Stimulated activated naive CD8-positive, alpha-beta T cell treated with anti-CD3 and anti-CD28 coated beads, Interleukin-15, amount 100 ng/mL, for 72 hours (primary cell): ENCODE measurements around the gene HSBP1.

Experiments
- ATAC-seq: fragments of 150-1000 bp; cut with Tn5 transposase; 2 replicates; pipeline ENCODE4 v1.10.0; 2021; ENCODE audit warnings: mild to moderate bottlenecking, moderate library complexity
- DNase-seq, 2 donors: peaks; one replicate each; pipeline ENCODE4 v3.0.0; 2021 to 2022
- H3K27ac Mint-ChIP-seq, 2 donors: one replicate each; pipeline ENCODE4 v1.8.0; 2022; ENCODE audit warnings: mild to moderate bottlenecking in 2 of 2, mixed read lengths in 2 of 2, moderate library complexity in 2 of 2
- H3K27me3 Mint-ChIP-seq: one replicate; pipeline ENCODE4 v1.8.0; 2022; ENCODE audit warnings: mixed read lengths
- H3K4me1 Mint-ChIP-seq: one replicate; pipeline ENCODE4 v1.8.0; 2022; ENCODE audit warnings: mild to moderate bottlenecking, mixed read lengths
- H3K4me3 Mint-ChIP-seq, 2 donors: one replicate each; pipeline ENCODE4 v1.8.0; 2022; ENCODE audit warnings: mild to moderate bottlenecking in 2 of 2, mixed read lengths in 2 of 2, moderate library complexity in 1 of 2
- H3K9me3 Mint-ChIP-seq, 2 donors: one replicate each; pipeline ENCODE4 v1.8.0; 2022; ENCODE audit warnings: mixed read lengths in 2 of 2

Gene HSBP1

DNA sequence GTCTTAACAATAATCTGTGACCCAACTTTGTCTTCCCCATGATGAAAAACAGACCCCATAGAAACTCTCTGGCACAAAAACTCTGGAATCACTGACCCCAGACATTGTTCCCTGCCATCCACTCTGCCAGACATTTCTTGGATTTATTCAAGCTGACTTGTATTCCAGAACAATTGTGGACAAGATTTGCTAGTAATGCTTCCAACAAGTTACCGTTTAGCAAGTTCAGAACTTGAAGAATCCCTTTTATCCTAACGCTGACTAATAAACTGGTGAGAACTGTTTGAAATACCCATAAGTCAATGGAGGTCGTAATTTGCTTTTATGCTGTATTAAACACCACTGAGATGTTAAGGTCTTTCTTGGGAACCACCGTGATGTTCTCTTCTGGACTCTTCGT lies 10.5 kb downstream of the HSBP1 start:
- Mint-ChIP-seq H3K27ac (no peak overlapping the region), H3K9me3 (no peaks in the 10 kb centered on the region), H3K4me3 (no peak overlapping the region)

DNA sequence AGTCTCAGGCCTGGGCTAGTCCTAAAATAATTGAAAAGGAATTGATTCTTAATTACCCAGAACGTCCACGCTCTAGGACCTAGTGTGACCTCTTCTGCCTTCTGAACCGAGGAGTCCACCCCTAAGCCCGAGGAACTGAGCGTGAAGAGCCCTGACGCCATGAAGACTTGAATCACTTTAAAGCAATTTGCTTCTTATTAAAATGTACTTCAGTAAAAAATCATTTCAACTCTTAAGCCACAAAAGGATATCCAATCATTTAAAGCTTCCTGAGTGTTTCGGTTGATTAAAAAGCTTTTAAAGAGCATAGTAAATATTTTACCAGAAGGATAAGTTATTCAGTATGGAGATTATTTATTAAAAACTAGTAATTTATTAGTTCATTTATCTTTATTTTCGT lies 11.6 kb downstream of the HSBP1 start:
- H3K27ac Mint-ChIP-seq: no peak overlapping the region
- no peaks in the 10 kb centered on the region for H3K9me3 Mint-ChIP-seq
- ATAC-seq (no peak), DNase-seq (no peak)
- peaks cover 6% of the 10 kb centered on the region for H3K4me1 Mint-ChIP-seq
- H3K27me3 Mint-ChIP-seq: peaks cover 8% of the 10 kb centered on the region
- H3K4me3 Mint-ChIP-seq: no peak overlapping the region

More for the DNA sequence above, 10.5 kb downstream of the HSBP1 start:
- DNase-seq (no peak), ATAC-seq (no peak)
- Mint-ChIP-seq H3K27me3 (peaks cover 8% of the 10 kb centered on the region), H3K4me1 (peaks cover 6% of the 10 kb centered on the region)

DNA sequence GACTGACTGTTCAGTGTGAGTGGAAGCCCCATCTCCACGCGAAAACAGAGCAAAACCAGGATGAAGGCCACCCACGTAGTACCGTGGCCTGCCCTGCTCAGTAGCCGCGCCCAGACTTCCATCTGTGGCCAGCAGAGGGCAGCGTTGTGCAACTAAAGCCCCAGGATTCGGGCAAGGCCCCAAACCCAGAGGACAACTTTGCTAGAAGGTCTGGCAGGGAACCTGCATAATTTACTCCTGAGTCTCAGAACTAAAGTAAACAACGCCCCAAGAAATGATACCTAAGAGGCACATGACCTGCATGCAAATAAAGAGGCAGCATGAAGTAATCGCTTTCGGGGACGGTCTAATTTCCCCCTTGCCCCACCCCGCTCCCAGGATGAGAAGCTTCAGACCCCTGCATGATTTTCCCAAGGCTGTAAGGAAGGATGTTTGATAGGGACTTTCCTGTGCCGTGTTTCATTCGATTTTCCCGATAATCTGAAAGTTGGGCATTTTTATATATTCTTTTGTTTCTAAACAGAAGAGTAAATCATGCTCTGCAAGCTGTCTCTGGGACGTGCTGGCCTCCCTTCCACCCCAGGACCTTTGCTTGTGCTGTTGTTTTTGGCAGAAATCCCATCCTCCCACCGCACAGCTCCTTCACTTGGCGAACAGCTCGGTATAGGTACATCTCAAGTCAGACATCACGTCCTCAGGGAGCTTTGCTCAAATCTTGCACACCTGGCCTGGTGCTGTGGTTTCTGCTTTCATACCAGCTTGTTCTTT lies 18.6 kb downstream of the HSBP1 start:
- H3K27ac Mint-ChIP-seq: no peak overlapping the region
- H3K4me3 Mint-ChIP-seq: no peak overlapping the region
- peaks cover 13% of the 10 kb centered on the region for H3K4me1 Mint-ChIP-seq
- DNase-seq (peak; percentile 77 to 78), ATAC-seq (peak; percentile 92)
- H3K9me3 Mint-ChIP-seq: no peaks in the 10 kb centered on the region
- peaks cover 8% of the 10 kb centered on the region for H3K27me3 Mint-ChIP-seq

DNA sequence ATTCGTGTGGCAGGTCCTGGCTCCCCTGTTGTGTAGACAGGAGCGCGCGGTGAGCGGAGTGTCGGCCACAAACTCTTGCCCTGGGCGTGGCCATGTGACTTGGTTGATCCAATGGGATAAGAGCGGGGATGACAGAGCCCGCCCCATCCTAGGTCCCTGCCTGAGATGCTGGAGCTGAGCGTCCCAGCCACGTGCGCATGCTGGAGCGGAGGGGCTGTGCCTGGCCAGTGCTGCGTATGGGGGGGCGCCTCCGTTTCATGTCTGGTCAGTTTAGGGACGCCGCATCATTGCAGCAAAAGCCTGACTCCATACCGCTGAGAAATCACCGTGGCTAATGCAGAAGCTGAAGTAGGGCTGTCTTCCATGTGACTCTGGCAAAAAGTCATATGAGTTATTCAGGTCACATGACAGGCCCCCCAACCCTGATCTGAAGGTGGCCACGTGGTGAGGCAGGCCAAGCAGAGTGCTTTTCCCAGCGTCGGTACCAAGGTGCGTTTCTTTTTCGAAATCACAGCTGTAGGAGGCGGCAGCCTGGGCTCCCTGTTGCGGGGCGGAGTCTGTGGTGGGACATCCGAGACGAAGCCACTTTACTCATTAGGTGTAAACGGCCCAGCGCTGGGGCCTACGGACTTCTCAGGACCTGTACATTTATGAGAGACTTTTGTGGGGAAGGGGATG lies 22.5 kb downstream of the HSBP1 start:
- peaks cover 17% of the 10 kb centered on the region for H3K27me3 Mint-ChIP-seq
- ATAC-seq: no peak

DNA sequence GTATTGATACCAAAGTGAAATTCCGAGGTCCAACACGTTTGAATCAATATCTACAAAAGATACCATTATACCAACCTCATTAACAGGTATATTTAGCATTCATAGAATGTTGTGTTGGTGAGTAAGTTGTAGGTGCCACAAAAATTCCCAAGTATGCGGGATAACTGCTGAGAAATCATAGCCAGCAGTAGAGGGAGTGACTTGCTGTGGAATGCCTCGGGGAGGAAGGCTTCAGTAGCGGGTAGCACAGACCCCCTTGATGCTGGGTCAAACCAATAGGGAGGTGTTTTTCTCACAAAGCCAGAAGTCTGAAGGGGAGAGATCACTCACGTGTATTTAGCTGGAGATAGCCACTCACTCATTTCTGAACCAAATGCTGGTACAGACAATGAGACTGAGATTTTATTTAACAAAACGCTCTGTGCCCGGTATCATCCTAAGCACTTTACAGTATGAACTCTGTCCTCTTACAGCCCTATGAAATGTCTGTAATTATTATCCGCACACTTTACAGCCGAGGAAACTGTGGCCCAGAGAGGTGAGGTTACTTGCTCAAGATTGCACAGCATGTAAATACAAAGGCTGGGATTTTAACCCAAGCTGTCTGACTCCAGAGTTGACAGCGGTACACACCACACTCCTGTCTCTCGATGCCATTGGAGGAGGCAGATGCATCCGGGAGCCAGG lies 23.1 kb downstream of the HSBP1 start:
- ATAC-seq (no peak), DNase-seq (no peak)
- no peaks in the 10 kb centered on the region for H3K9me3 Mint-ChIP-seq
- peaks cover 12% of the 10 kb centered on the region for H3K4me1 Mint-ChIP-seq
- peak overlapping the region in 1 of 2 donors; percentile 35 for H3K27ac Mint-ChIP-seq
- peaks cover 17% of the 10 kb centered on the region for H3K27me3 Mint-ChIP-seq
- no peak overlapping the region for H3K4me3 Mint-ChIP-seq

More for the DNA sequence above, 22.5 kb downstream of the HSBP1 start:
- Mint-ChIP-seq H3K27ac (peak overlapping the region in 1 of 2 donors; percentile 35), H3K4me1 (peaks cover 9% of the 10 kb centered on the region), H3K9me3 (no peaks in the 10 kb centered on the region), H3K4me3 (no peak overlapping the region)
- DNase-seq: no peak

DNA sequence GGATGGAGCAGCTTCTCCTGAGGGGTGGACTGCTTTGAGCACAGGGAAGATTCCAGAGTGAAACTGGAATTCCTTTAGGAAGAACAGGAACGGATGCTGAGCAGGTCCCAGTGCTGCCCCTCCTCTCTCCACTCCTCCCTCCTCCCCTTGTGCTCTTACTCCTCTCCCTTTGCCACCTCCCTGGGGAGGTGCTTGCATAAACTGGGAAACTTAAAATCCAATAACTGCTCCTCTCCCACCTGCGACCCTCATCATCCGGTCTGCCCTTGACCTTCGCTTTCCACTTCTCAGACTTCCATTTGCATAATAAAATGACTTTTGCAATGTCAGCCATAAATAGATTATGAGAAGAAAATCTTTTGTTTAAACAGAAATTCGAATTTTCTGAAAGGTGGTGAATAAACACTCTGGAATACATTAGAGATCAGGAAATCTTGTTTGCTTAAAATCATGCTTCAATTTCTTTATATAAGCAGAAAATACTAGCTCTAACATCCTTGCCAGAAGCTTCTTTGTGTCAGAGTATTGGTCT lies 23.7 kb downstream of the HSBP1 start:
- no peak for ATAC-seq
- H3K27ac Mint-ChIP-seq: peak overlapping the region in 1 of 2 donors; percentile 45
- no peak overlapping the region for H3K4me3 Mint-ChIP-seq
- no peaks in the 10 kb centered on the region for H3K9me3 Mint-ChIP-seq
- H3K27me3 Mint-ChIP-seq: peaks cover 17% of the 10 kb centered on the region
- DNase-seq: no peak
- peaks cover 15% of the 10 kb centered on the region for H3K4me1 Mint-ChIP-seq

DNA sequence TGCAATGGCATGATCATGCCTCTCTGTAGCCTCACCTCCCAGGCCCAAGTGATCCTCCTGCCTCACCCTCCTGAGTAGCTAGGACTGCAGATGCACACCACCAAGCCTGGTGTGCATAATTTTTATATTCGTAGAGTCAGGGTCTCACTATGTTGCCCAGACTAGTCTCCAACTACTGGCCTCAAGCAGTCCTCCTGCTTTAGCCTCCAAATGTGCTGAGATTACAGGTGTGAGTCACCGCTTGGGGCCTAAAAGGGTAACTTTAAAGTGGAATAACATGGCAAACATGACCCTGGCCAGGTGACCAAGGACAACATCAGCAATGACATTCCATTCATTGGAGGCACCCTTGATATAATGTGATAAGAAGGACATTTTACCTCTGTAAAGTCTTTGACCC lies 26.1 kb downstream of the HSBP1 start:
- ATAC-seq (no peak), DNase-seq (no peak)
- H3K27me3 Mint-ChIP-seq: peaks cover 34% of the 10 kb centered on the region
- H3K4me1 Mint-ChIP-seq: peaks cover 16% of the 10 kb centered on the region
- no peak overlapping the region for H3K4me3 Mint-ChIP-seq
- H3K27ac Mint-ChIP-seq: peak overlapping the region in 1 of 2 donors; percentile 39
- no peaks in the 10 kb centered on the region for H3K9me3 Mint-ChIP-seq

DNA sequence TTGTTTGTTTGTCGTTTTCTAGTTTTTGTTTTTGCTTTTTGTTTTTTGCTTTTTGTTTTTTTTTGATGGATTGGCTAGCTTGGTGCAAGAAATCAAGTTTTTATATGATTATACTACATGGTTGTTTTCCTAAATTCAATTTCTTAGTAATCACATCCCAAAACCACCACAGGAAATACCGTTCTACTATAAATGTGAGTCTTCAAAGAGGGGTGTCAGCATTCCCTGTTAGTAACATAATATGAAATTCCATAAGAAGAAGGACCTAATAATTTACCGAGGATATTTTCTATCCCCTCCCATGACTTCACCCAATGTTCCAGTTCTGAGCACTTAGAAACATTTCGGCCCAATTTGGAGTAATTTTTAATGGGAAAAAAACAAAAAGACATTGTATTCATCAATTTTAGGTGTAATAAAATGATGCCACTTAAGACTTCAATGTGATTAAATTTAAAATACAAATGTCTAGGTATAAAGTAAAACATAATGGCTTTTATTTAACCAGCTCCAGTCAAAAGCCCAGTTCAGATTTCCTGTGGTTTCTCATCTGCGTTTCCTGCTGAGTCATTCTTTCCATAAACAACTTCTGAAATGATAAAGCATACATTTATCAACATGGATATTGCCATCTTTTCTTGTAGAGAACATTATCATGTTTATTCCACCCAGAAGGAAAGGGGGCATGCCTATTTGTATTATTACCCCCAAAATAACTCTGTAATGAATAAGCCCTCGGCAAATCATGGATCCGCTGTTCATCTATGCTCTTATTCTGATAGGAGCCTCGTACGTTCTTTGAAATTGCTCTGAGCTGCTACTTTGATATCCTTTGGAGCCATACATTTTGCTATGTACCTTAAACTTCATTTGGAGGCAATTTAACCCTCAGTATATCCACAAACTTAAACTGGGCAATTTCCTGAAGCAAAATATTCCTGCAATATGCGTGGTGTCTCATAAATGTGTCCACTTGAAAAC lies 28.1 kb downstream of the HSBP1 start:
- no peak overlapping the region for H3K4me3 Mint-ChIP-seq

DNA sequence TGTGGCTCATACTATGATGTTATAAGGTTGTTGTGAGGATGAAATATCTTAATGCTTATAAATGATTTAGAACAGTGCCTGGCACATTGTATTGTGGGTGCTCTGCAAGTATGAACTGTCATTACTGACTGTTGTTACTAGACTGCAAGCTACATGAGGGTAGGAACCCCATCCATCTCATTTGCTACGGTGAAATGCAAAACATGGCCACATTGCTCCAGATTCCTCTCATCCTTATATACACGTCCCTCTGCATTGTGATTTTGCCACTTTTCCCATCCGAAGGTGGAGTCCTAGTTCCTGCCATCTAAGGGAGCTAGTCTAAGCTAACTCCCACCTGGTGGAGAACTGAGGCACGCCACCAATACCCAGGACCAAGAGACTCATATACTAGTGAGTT lies 29.8 kb downstream of the HSBP1 start:
- no peak overlapping the region for H3K4me3 Mint-ChIP-seq
- no peak for DNase-seq
- H3K4me1 Mint-ChIP-seq: peaks cover 16% of the 10 kb centered on the region
- no peak overlapping the region for H3K27ac Mint-ChIP-seq
- no peaks in the 10 kb centered on the region for H3K9me3 Mint-ChIP-seq
- H3K27me3 Mint-ChIP-seq: peaks cover 34% of the 10 kb centered on the region
- no peak for ATAC-seq

More for the DNA sequence above, 28.1 kb downstream of the HSBP1 start:
- Mint-ChIP-seq H3K27me3 (peaks cover 34% of the 10 kb centered on the region), H3K27ac (no peak overlapping the region), H3K9me3 (no peaks in the 10 kb centered on the region), H3K4me1 (peaks cover 16% of the 10 kb centered on the region)
- ATAC-seq: no peak
- DNase-seq: no peak

DNA sequence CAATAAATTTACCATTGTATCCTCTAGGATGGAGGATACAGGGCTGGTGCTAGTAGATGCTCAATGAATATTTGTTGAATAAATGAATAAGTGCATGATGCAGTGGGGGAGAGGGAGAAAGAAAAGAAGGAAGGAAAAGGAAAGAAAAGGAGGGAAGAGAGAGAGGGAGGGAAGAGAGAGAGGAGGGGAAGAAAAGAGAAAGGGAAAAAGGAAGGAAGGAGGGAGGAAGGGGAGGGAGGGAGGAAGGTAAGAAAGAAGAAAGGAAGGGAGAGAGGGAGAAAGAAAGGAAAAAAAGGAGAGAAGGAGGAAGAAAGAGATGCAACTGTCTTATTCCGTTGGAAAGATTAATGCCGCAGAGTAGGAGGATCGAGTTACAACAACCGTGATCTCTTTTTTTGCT lies 30.4 kb downstream of the HSBP1 start:
- H3K4me1 Mint-ChIP-seq: peaks cover 16% of the 10 kb centered on the region
- no peak overlapping the region for H3K27ac Mint-ChIP-seq
- ATAC-seq (no peak), DNase-seq (no peak)
- H3K27me3 Mint-ChIP-seq: peaks cover 29% of the 10 kb centered on the region
- no peaks in the 10 kb centered on the region for H3K9me3 Mint-ChIP-seq
- no peak overlapping the region for H3K4me3 Mint-ChIP-seq

DNA sequence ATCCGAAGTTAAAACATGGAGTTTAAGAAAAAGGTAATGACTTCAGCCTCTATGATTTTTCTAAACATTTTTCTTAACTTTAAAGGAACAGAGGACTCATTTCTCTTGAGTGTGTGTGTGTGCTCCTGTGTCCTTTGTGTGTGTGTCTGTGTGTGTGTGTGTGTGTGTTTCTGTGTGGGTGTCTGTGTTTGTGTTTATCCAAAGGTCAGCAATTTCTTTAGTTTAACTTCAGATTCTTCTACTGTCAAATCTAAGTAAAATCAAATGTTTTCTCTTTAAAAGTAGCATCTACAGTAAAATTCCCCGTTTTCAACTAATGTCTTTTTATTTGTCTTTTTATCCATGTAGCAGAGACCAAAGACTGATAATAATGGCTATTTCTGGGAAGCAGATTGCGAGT lies 31.8 kb downstream of the HSBP1 start:
- ATAC-seq (no peak), DNase-seq (no peak)
- H3K4me3 Mint-ChIP-seq: no peak overlapping the region
- H3K4me1 Mint-ChIP-seq: peaks cover 16% of the 10 kb centered on the region
- no peaks in the 10 kb centered on the region for H3K9me3 Mint-ChIP-seq
- no peak overlapping the region for H3K27ac Mint-ChIP-seq
- peaks cover 17% of the 10 kb centered on the region for H3K27me3 Mint-ChIP-seq

DNA sequence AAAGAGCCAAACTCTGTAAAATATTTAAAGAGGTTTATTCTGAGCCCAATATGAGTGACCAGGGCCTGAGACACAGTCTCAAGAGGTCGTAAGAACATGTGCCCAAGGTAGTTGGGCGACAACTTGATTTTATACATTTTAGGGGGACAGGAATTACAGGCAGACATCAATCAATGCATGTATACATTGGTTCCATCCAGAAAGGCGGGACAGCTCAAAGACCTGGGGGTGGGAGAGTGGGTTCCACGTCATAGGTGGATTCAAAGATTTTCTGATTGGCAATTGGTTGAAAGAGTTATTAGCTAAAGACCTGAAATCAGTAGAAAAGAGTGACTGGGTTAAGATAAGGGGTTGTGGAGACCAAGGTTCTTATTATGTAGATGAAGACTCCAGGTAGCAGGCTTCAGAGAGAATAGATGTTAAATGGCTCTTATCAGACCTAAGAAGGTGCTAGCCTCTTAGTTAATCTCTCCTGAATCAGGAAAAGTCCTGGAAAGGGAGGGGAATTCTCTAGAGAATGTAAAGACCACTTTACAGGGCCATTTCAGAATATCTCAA lies 32.4 kb downstream of the HSBP1 start:
- no peak for ATAC-seq
- no peaks in the 10 kb centered on the region for H3K9me3 Mint-ChIP-seq

DNA sequence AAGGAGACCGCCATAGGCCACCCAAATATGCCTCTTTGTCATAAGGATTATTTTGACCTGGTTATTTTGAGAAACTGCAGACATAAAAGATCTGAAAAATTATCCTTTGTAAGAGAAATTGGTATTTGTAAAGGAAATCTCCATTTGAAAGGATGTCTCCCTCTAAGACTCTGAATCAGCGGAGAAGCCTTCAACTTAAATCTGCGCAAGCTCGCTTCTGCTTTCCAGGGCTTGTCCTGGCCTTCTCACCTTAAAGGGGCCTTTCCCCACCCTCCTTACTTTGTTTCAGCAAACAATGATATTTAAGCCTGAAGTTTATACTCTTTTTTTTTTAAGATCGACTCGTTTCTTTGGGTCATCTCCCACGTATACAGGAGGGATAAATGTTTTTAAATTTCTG lies 34.5 kb downstream of the HSBP1 start:
- ATAC-seq (no peak), DNase-seq (no peak)
- Mint-ChIP-seq H3K4me3 (no peak overlapping the region), H3K27ac (no peak overlapping the region), H3K9me3 (no peaks in the 10 kb centered on the region), H3K4me1 (no peaks in the 10 kb centered on the region), H3K27me3 (peaks cover 16% of the 10 kb centered on the region)

More for the DNA sequence above, 32.4 kb downstream of the HSBP1 start:
- H3K27me3 Mint-ChIP-seq: peaks cover 17% of the 10 kb centered on the region
- H3K4me1 Mint-ChIP-seq: peaks cover 15% of the 10 kb centered on the region
- H3K4me3 Mint-ChIP-seq: no peak overlapping the region
- no peak overlapping the region for H3K27ac Mint-ChIP-seq
- no peak for DNase-seq

DNA sequence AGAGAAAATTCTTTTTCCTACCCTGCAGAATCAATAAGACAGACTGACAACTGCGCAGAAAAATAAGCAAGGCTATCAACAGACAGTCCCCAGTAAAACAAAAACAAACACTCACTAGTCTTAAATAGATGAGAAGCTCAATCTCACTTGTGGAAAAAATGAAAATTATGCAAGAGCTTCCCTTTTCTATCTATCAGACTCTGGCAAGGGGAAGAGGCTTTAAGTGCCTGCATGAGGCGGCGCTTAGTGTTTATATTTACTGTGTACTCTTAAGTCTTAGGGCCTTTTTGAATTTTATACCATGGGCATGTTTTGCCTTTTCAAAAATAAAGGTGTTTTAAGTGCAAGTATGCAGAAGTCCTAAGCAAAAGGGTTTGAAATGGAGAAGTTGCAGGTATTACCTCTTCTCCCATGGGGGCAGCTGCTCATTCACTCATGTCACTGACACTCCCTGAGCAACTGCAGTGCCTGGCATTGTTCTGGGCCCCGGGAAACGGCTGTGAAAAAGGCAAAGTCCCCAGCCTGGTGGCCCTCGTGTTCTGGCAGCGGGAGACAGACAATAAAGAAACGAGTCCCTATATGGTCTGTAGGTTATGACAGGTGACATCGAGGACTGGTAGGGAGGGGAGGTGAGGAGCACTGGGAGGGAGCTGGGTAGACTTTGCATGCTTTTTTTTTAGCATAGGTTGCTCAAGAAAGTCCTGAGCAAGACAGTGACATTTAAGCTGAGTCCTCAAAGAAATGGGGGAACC lies 35.2 kb downstream of the HSBP1 start:
- DNase-seq (no peak), ATAC-seq (no peak)
- no peak overlapping the region for H3K27ac Mint-ChIP-seq
- H3K9me3 Mint-ChIP-seq: no peaks in the 10 kb centered on the region
- H3K4me3 Mint-ChIP-seq: no peak overlapping the region
- H3K27me3 Mint-ChIP-seq: peaks cover 9% of the 10 kb centered on the region
- H3K4me1 Mint-ChIP-seq: no peaks in the 10 kb centered on the region
